Neutrophil (primary cell): Measurements from ENCODE around the gene GZMM.

Experiments used
- H3K27ac ChIP-seq: fragments of 200-600 bp; sonication (generic); 2 replicates; pipeline ENCODE4 v1.5.1; 2016; ENCODE audit warnings: mild to moderate bottlenecking, moderate library complexity
- H3K27me3 ChIP-seq: fragments of 200-600 bp; sonication (generic); 2 replicates; pipeline ENCODE4 v1.6.0; 2016; ENCODE audit warnings: mild to moderate bottlenecking
- H3K36me3 ChIP-seq: fragments of 200-600 bp; sonication (generic); 2 replicates; pipeline ENCODE4 v1.5.1; 2017
- H3K4me1 ChIP-seq, 2 experiments: fragments of 200-600 bp in 1 of 2; sonication (generic) in 1 of 2; 1 replicate in 1 of 2; 2 replicates in 1 of 2; pipeline versions ENCODE4 v1.5.1 to v1.6.1; 2013 to 2016; ENCODE audit warnings: low read depth in 1 of 2, low read length in 1 of 2, mild to moderate bottlenecking in 1 of 2, moderate library complexity in 1 of 2; ENCODE audit not compliant: control insufficient read depth in 1 of 2, insufficient read depth in 1 of 2
- H3K4me3 ChIP-seq, 2 experiments: fragments of 200-600 bp in 1 of 2; sonication (generic) in 1 of 2; 1 replicate in 1 of 2; 2 replicates in 1 of 2; pipeline ENCODE4 v1.5.1; 2013 to 2016; ENCODE audit warnings: low read depth in 1 of 2, low read length in 1 of 2, mild to moderate bottlenecking in 1 of 2, moderate library complexity in 1 of 2
- H3K9me3 ChIP-seq: fragments of 200-600 bp; sonication (generic); 2 replicates; pipeline ENCODE4 v1.5.1; 2016
- CTCF ChIP-seq: fragments of 200-600 bp; sonication (generic); IDR thresholded peaks from 2 replicates; pipeline ENCODE4 v1.5.1; 2016; ENCODE audit warnings: antibody characterized with exemption

The GZMM gene

GRCh38 chr19:560121-560520 is 16.3 kb downstream of the GZMM start:
- H3K36me3 ChIP-seq, result no peaks in the 10 kb centered on the region
- no peaks in the 10 kb centered on the region for H3K9me3 ChIP-seq
- peak overlapping the region; percentile 65 for H3K27ac ChIP-seq
- no peak for TF ChIP-seq CTCF
- no peak overlapping the region for H3K4me3 ChIP-seq
- H3K27me3 ChIP-seq, result no peaks in the 10 kb centered on the region
- H3K4me1 ChIP-seq, result peaks cover 24 to 42% of the 10 kb centered on the region in 2 experiments

- peak overlapping the region; percentile 67 to 73 for H3K4me3 ChIP-seq
- no peaks in the 10 kb centered on the region for H3K36me3 ChIP-seq
- no peaks in the 10 kb centered on the region for H3K9me3 ChIP-seq
- H3K27me3 ChIP-seq, result no peaks in the 10 kb centered on the region
- peak overlapping the region; percentile 92 for H3K27ac ChIP-seq
- peak; percentile 15 for TF ChIP-seq CTCF
- peaks cover 33 to 45% of the 10 kb centered on the region in 2 experiments for H3K4me1 ChIP-seq
Observed at GRCh38 chr19:566403-566802, 22.6 kb downstream of the GZMM start.

- peak overlapping the region; percentile 67 to 73 for H3K4me3 ChIP-seq
- no peaks in the 10 kb centered on the region for H3K9me3 ChIP-seq
- no peaks in the 10 kb centered on the region for H3K27me3 ChIP-seq
- no peaks in the 10 kb centered on the region for H3K36me3 ChIP-seq
- no peak for TF ChIP-seq CTCF
- H3K27ac ChIP-seq, result peak overlapping the region; percentile 92
- peaks cover 37 to 48% of the 10 kb centered on the region in 2 experiments for H3K4me1 ChIP-seq
Observed at GRCh38 chr19:566844-567243, 23.0 kb downstream of the GZMM start.

GRCh38 chr19:567296-567900 is 23.5 kb downstream of the GZMM start:
- Histone ChIP-seq H3K27me3 (no peaks in the 10 kb centered on the region), H3K27ac (peak overlapping the region; percentile 92), H3K36me3 (no peaks in the 10 kb centered on the region), H3K4me1 (peaks cover 37 to 48% of the 10 kb centered on the region in 2 experiments), H3K9me3 (no peaks in the 10 kb centered on the region), H3K4me3 (peak overlapping the region; percentile 67 to 73)
- TF ChIP-seq CTCF, result peak; percentile 7

GRCh38 chr19:570251-570686 is 26.4 kb downstream of the GZMM start:
- no peaks in the 10 kb centered on the region for H3K36me3 ChIP-seq
- peak overlapping the region in 1 of 2 experiments; percentile 1 for H3K4me3 ChIP-seq
- no peak for TF ChIP-seq CTCF
- peak overlapping the region; percentile 92 for H3K27ac ChIP-seq
- H3K9me3 ChIP-seq, result no peaks in the 10 kb centered on the region
- H3K27me3 ChIP-seq, result no peaks in the 10 kb centered on the region
- H3K4me1 ChIP-seq, result peaks cover 58 to 70% of the 10 kb centered on the region in 2 experiments
